Panc1 (cell line): Measurements from ENCODE around the gene DHX34.
"Not testable (repeated sequence)": the region's sequence is repeated elsewhere in the genome, so short reads cannot be mapped to it uniquely, and the experiment has no call there.

Experiments
- TCF7L2 ChIP-seq: IDR thresholded peaks from 2 replicates; pipeline ENCODE4 v1.6.1; 2011; ENCODE audit warnings: mild to moderate bottlenecking, low read depth, low read length, inconsistent platforms
- TF ChIP-seq, protein P1 (sequence below): fragments of 450-650 bp; IDR thresholded peaks from 2 replicates; pipeline ENCODE4 v1.5.1; 2017; ENCODE audit warnings: mild to moderate bottlenecking

DNA sequence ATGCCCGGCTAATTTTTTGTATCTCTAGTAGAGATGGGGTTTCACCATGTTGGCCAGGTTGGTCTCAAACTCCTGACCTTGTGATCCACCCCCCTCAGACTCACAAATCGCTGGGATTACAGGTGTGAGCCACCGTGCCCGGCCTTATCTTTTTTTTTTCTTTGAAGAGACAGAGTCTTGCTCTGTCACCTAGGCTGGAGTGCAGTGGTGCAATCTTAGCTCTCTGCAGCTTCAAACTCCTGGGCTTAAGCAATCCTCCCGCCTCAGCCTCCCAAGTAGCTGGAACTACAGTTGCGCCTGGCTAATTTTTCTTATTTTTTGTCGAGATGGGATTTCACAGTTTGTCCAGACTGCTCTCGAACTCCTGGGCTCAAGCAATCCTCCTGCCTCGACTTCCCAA, 62.6 kb downstream of the DHX34 start:
- TF ChIP-seq, protein P1, sequence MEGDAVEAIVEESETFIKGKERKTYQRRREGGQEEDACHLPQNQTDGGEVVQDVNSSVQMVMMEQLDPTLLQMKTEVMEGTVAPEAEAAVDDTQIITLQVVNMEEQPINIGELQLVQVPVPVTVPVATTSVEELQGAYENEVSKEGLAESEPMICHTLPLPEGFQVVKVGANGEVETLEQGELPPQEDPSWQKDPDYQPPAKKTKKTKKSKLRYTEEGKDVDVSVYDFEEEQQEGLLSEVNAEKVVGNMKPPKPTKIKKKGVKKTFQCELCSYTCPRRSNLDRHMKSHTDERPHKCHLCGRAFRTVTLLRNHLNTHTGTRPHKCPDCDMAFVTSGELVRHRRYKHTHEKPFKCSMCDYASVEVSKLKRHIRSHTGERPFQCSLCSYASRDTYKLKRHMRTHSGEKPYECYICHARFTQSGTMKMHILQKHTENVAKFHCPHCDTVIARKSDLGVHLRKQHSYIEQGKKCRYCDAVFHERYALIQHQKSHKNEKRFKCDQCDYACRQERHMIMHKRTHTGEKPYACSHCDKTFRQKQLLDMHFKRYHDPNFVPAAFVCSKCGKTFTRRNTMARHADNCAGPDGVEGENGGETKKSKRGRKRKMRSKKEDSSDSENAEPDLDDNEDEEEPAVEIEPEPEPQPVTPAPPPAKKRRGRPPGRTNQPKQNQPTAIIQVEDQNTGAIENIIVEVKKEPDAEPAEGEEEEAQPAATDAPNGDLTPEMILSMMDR, result not testable (repeated sequence)
- not testable (repeated sequence) for TF ChIP-seq TCF7L2
